Measurements from ENCODE around the gene DTNB.
A peak's percentile ranks its signal among the peaks of the same experiment; 100 is the strongest.

Gene DTNB

GRCh38 chr2:25400576-25401216 is 272.7 kb downstream of the DTNB start:
- Histone ChIP-seq H3K9ac (no peak overlapping the region), H3K4me2 (peak overlapping the region in 8 of 11 experiments; percentile 5 to 83 (median 72); a peak in 14 of 22 replicates), H3K9me3 (replicated peaks in 1 of 11) (no peaks in the 10 kb centered on the region), H4K20me1 (no peaks in the 10 kb centered on the region), H3K4me3 (no peak overlapping the region), H3K27ac (0 out of 22 replicates have a peak overlapping the region, but pooled peaks of 1 of the 11 experiments have one; percentile 9), H3K36me3 (no peaks in the 10 kb centered on the region), H3K27me3 (no peaks in the 10 kb centered on the region), H3K4me1 (peaks cover 0 to 67% (median 60%) of the 10 kb centered on the region in 10 experiments; a peak in 17 of 20 replicates)
- no peak for TF ChIP-seq Cebpa-rat (IDR thresholded peaks at IDR 0.05)

GRCh38 chr2:25400169-25400568 is 273.2 kb downstream of the DTNB start:
- H3K4me2 ChIP-seq: peak overlapping the region in 9 of 11 experiments; percentile 39 to 83 (median 71); a peak in 17 of 22 replicates
- H3K4me3 ChIP-seq: no peak overlapping the region
- no peaks in the 10 kb centered on the region for H3K27me3 ChIP-seq
- peaks cover 0 to 67% (median 60%) of the 10 kb centered on the region in 10 experiments; a peak in 17 of 20 replicates for H3K4me1 ChIP-seq
- H3K27ac ChIP-seq: peak overlapping the region in 2 of 11 experiments; percentile 8 to 17; a peak in 1 of 22 replicates
- H4K20me1 ChIP-seq: no peaks in the 10 kb centered on the region
- H3K9me3 ChIP-seq (replicated peaks in 1 of 11): no peaks in the 10 kb centered on the region
- no peaks in the 10 kb centered on the region for H3K36me3 ChIP-seq
- TF ChIP-seq Cebpa-rat (IDR thresholded peaks at IDR 0.05): no peak
- H3K9ac ChIP-seq: no peak overlapping the region

- H3K4me1 ChIP-seq: peaks cover 0 to 57% (median 51%) of the 10 kb centered on the region in 10 experiments; a peak in 17 of 20 replicates
- H3K9ac ChIP-seq: no peak overlapping the region
- no peaks in the 10 kb centered on the region for H3K9me3 ChIP-seq (replicated peaks in 1 of 11)
- H4K20me1 ChIP-seq: no peaks in the 10 kb centered on the region
- no peak for TF ChIP-seq Cebpa-rat (IDR thresholded peaks at IDR 0.05)
- no peaks in the 10 kb centered on the region for H3K27me3 ChIP-seq
- H3K4me3 ChIP-seq: no peak overlapping the region
- 0 out of 22 replicates have a peak, but pooled peaks cover 0 to 4% (median 0%) of the 10 kb centered on the region in 11 experiments for H3K36me3 ChIP-seq
- no peak overlapping the region for H3K27ac ChIP-seq
- peak overlapping the region in 6 of 11 experiments; percentile 47 to 83 (median 74); a peak in 8 of 22 replicates for H3K4me2 ChIP-seq
These were observed 274.8 kb downstream of the DTNB start for GRCh38 chr2:25398534-25398933.

GRCh38 chr2:25397777-25398176 is 275.6 kb downstream of the DTNB start:
- Histone ChIP-seq H3K9ac (no peak overlapping the region), H3K27me3 (no peaks in the 10 kb centered on the region), H3K27ac (no peak overlapping the region), H3K4me3 (no peak overlapping the region), H3K9me3 (replicated peaks in 1 of 11) (no peaks in the 10 kb centered on the region), H3K4me2 (no peak overlapping the region), H3K4me1 (peaks cover 0 to 50% (median 44%) of the 10 kb centered on the region in 10 experiments; a peak in 17 of 20 replicates), H3K36me3 (0 out of 22 replicates have a peak, but pooled peaks cover 0 to 4% (median 0%) of the 10 kb centered on the region in 11 experiments), H4K20me1 (no peaks in the 10 kb centered on the region)
- TF ChIP-seq Cebpa-rat (IDR thresholded peaks at IDR 0.05): no peak

- Histone ChIP-seq H3K4me2 (no peak overlapping the region), H3K27ac (no peak overlapping the region), H3K36me3 (peaks cover 0 to 28% (median 0%) of the 10 kb centered on the region in 11 experiments; a peak in 6 of 22 replicates), H3K4me1 (no peaks in the 10 kb centered on the region), H3K9ac (no peak overlapping the region), H4K20me1 (no peaks in the 10 kb centered on the region), H3K4me3 (no peak overlapping the region), H3K9me3 (replicated peaks in 1 of 11) (no peaks in the 10 kb centered on the region), H3K27me3 (no peaks in the 10 kb centered on the region)
- no peak for TF ChIP-seq Cebpa-rat (IDR thresholded peaks at IDR 0.05)
These were observed 284.2 kb downstream of the DTNB start for GRCh38 chr2:25389161-25389560.

DNA sequence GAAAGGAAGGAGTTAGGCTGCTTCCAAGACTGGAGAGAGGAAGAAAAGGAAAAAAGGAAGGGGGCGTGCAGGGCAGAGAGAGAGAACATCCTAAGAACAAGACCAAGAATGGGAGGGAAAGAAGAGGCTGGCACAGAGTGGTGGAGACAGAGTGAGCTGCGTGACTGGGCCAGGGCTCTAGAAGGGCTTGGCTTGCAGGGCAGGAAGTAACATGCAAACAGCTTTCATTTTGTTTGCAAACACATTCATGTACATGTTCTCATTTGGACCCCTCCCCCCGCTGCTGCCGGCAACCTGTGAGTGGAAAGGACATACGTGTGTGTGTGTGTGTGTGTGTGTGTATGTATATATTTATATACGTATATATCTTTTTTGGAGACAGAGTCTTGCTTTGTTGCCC is 284.9 kb downstream of the DTNB start:
- Histone ChIP-seq H3K4me1 (no peaks in the 10 kb centered on the region), H4K20me1 (no peaks in the 10 kb centered on the region), H3K9me3 (replicated peaks in 1 of 11) (no peaks in the 10 kb centered on the region), H3K36me3 (peaks cover 0 to 28% (median 0%) of the 10 kb centered on the region in 11 experiments; a peak in 6 of 22 replicates), H3K27ac (no peak overlapping the region), H3K4me2 (no peak overlapping the region), H3K9ac (no peak overlapping the region), H3K27me3 (no peaks in the 10 kb centered on the region), H3K4me3 (no peak overlapping the region)
- no peak for TF ChIP-seq Cebpa-rat (IDR thresholded peaks at IDR 0.05)

GRCh38 chr2:25387876-25388449 is 285.4 kb downstream of the DTNB start:
- no peaks in the 10 kb centered on the region for H4K20me1 ChIP-seq
- no peak overlapping the region for H3K4me2 ChIP-seq
- no peak overlapping the region for H3K4me3 ChIP-seq
- peaks cover 0 to 28% (median 0%) of the 10 kb centered on the region in 11 experiments; a peak in 6 of 22 replicates for H3K36me3 ChIP-seq
- TF ChIP-seq Cebpa-rat (IDR thresholded peaks at IDR 0.05): no peak
- H3K4me1 ChIP-seq: no peaks in the 10 kb centered on the region
- no peak overlapping the region for H3K9ac ChIP-seq
- H3K9me3 ChIP-seq (replicated peaks in 1 of 11): no peaks in the 10 kb centered on the region
- no peak overlapping the region for H3K27ac ChIP-seq
- no peaks in the 10 kb centered on the region for H3K27me3 ChIP-seq

- Histone ChIP-seq H3K27ac (no peak overlapping the region), H3K27me3 (no peaks in the 10 kb centered on the region), H3K4me2 (no peak overlapping the region), H4K20me1 (no peaks in the 10 kb centered on the region), H3K9ac (no peak overlapping the region), H3K36me3 (peaks cover 0 to 28% (median 0%) of the 10 kb centered on the region in 11 experiments; a peak in 6 of 22 replicates), H3K4me1 (no peaks in the 10 kb centered on the region), H3K4me3 (no peak overlapping the region), H3K9me3 (replicated peaks in 1 of 11) (no peaks in the 10 kb centered on the region)
- no peak for TF ChIP-seq Cebpa-rat (IDR thresholded peaks at IDR 0.05)
These were observed 286.2 kb downstream of the DTNB start for GRCh38 chr2:25386971-25387875.

DNA sequence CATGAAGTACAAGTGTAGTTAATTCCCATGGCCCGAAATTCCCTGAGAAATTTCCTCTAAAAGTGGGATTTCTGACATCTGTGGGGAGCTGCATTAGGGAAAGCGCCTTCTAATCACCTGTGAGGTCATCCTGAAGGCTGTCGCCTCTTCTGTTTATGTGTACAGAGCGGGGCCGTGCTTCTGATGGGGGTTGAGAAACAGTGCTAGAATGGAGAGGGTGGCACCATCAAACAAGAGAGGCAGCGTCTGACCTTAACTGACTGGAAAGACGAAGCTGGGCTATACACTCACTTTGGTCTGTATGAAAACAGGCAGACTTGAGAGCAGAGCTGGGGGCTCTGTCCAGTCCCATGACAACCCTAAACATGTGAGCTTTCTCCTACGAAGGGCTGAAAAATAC is 287.5 kb downstream of the DTNB start:
- no peaks in the 10 kb centered on the region for H3K27me3 ChIP-seq
- no peak for TF ChIP-seq Cebpa-rat (IDR thresholded peaks at IDR 0.05)
- no peaks in the 10 kb centered on the region for H3K9me3 ChIP-seq (replicated peaks in 1 of 11)
- peaks cover 0 to 28% (median 0%) of the 10 kb centered on the region in 11 experiments; a peak in 6 of 22 replicates for H3K36me3 ChIP-seq
- H4K20me1 ChIP-seq: no peaks in the 10 kb centered on the region
- no peak overlapping the region for H3K4me2 ChIP-seq
- H3K4me1 ChIP-seq: peaks cover 0 to 12% (median 2%) of the 10 kb centered on the region in 10 experiments; a peak in 13 of 20 replicates
- no peak overlapping the region for H3K27ac ChIP-seq
- no peak overlapping the region for H3K4me3 ChIP-seq
- H3K9ac ChIP-seq: no peak overlapping the region
